NCI-H2227 (cell line): ENCODE results near the gene CD6.

Experiments
- DNase-seq: peaks from one replicate; lab custom pipeline; 2025; ENCODE audit not compliant: unreplicated experiment; lab: John Stamatoyannopoulos, UW

Gene CD6

GRCh38 chr11:61007956-61008896, 36.7 kb downstream of the CD6 start:
- no peak for DNase-seq

- DNase-seq = no peak
These were observed 37.5 kb downstream of the CD6 start for GRCh38 chr11:61008971-61009370.

GRCh38 chr11:61009392-61010275, 38.2 kb downstream of the CD6 start:
- no peak for DNase-seq

GRCh38 chr11:61010466-61011228, 39.2 kb downstream of the CD6 start:
- DNase-seq = no peak

GRCh38 chr11:61011229-61011870, 39.9 kb downstream of the CD6 start:
- DNase-seq = no peak

GRCh38 chr11:61011950-61012736, 40.7 kb downstream of the CD6 start:
- no peak for DNase-seq

- DNase-seq = no peak
These were observed 41.3 kb downstream of the CD6 start for GRCh38 chr11:61012737-61013215.

GRCh38 chr11:61018059-61018458, 46.6 kb downstream of the CD6 start:
- no peak for DNase-seq

- DNase-seq = no peak
These were observed 47.8 kb downstream of the CD6 start for GRCh38 chr11:61019037-61019831.

- no peak for DNase-seq
These were observed 48.4 kb downstream of the CD6 start for GRCh38 chr11:61019832-61020405.

- DNase-seq = no peak
These were observed 49.2 kb downstream of the CD6 start for GRCh38 chr11:61020551-61021235.

- no peak for DNase-seq
These were observed 50.3 kb downstream of the CD6 start for GRCh38 chr11:61021661-61022212.

GRCh38 chr11:61022311-61023085, 51.0 kb downstream of the CD6 start:
- DNase-seq = no peak

GRCh38 chr11:61023086-61023965, 51.8 kb downstream of the CD6 start:
- no peak for DNase-seq

GRCh38 chr11:61023966-61024295, 52.5 kb downstream of the CD6 start:
- no peak for DNase-seq
